NCI-H82 (cell line): ENCODE results near the gene ATP1B3.
A peak's percentile ranks its signal among the peaks of the same experiment; 100 is the strongest.

Experiments
- DNase-seq: peaks from one replicate; lab custom pipeline; 2025; lab: John Stamatoyannopoulos, UW

Gene ATP1B3

GRCh38 chr3:141860766-141861513 lies 15.5 kb upstream of the ATP1B3 start:
- DNase-seq: no peak

DNA sequence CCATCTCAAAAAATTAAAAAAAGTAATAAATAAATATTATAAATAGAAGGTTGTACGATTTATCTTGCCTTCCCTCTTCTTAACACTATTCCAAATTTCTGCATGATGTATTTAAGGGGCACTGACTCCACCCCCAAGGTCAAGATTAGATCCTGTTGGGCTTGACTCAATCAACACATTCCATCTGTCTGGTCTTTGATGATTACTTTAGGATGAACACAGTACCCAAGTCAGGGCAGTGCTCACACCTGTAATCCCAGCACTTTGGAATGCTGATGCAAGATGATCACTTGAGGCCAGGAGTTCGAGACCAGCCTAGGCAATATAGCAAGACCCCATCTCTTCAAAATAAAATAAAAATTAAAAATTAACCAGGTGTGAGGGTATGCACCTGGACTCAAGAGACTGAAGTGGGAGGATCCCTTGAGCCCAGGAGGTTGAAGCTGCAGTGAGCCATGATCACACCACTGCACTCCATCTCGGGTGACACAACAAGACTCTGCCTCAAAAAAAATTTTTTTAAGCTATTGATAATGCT lies 14.1 kb upstream of the ATP1B3 start:
- DNase-seq: no peak

DNA sequence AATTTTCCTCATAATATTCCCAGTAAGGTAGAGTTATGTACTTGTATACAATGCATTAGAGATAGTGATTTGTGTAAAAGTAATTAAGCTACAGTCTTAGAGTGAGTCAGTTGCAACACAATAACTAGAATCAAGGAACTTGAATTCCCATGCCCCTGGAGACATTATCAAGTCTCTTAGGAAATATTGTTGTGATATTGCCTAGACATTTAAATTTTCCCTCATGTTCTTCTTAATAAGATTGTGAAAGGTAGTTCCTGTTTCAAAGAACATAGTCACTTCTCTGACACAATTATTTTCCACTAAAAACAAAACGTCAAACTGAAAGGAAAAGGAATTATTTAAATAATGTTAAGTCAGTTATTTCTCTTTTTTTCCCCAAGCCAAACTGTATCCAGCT lies 13.0 kb upstream of the ATP1B3 start:
- no peak for DNase-seq

DNA sequence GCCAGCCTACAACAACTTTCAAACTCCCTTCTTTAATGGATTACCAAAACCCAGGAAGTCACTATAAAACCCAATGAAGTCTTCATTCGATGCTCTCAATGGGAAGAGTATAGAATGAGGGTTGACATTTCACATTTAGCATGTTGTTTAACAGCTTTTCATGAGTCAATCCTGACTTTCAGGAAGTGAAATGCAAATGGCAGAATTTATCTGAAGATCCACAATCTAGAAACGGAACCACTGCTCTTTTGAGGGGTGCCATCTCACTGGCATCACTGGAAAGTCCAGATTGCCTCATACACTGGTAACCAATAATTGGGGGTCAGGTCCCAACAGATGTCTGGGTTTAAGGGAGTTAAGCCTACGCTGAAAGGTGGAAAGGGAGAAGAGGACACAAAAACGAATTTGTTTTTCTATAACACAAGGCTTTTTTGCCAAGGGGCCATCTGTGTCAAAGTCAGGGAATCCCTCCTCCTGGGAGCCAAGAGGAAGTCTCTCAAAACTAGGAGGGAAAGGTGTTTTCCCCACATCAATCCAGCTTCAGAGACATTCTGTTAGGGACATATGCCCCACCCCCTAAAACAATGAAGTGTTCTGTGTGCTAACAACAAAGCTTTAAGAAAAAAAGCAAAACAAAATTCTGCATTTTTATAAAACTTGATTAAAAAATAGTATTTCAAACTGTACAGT lies 12.0 kb upstream of the ATP1B3 start:
- DNase-seq: no peak

DNA sequence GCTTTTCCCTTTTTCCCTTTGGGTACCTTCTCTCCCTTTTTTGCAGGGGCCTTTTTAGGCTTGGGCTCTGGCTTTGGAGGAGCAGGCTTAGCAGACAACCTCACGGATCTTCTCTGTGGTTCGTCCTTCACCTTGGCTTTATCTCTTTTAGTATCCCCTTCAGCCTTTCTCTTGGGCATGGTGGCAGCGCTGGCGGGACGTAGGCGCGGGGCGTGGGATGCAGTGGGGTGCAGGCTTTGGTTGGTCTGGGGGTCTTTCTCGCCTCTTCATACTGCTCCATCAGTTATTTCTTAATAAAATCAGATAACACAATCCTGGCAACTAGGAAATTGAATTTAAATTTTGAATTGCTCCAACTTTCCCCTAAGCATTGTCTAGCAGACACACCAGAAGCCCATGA lies 11.3 kb upstream of the ATP1B3 start:
- DNase-seq: no peak

GRCh38 chr3:141870091-141870687 lies 6.3 kb upstream of the ATP1B3 start:
- no peak for DNase-seq

DNA sequence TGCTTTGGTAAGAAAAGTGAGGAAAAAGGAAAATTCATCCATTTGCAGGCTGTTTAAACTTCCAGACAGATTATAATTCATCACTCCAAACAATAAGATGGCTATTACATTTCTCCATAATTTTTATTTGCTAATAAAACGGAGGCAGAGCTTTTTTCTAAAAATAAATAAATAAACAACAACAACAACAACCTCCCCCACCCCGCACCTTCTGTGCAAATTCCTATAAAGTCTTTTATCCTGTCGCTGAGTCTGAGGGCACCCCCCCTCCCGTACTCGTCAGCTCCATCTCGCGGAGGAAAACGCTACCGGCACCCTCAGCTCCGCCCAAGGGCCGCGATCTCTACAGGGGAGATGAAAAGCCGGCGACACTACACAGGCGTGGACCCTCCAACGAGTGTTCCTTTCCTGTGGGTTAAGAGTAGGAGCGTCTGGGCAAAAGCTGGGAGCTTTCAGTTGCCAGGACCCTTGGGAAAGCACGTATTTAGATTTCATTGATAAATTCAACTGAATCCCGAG lies 1.0 kb upstream of the ATP1B3 start:
- DNase-seq: peak; percentile 95

- peak; percentile 85 for DNase-seq
These were observed 506 bp upstream of the ATP1B3 start for GRCh38 chr3:141875893-141876380.

GRCh38 chr3:141876891-141877621 lies 613 bp downstream of the ATP1B3 start:
- DNase-seq: peak; percentile 63

DNA sequence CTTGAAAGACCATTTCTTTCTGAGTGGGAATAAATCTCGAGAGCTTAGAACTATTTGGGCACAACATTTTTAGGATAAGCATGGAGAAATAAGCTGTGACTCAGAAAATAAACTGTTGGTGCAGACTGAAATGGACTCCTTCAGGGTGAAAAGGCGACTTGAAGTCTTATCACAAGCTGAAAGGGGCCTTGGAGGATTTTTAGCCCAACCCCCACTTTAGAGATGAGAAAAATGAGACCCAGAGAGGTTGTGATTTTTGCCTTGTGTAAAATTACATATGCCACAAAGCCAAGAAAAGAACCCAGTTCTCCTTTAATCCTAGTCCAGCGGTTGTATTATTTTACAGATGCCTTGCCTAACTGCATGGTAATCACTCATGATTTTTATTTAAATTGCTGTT lies 1.5 kb downstream of the ATP1B3 start:
- DNase-seq: peak; percentile 73

- DNase-seq: no peak
These were observed 1.9 kb downstream of the ATP1B3 start for GRCh38 chr3:141878326-141878725.

- DNase-seq: peak; percentile 62
These were observed 2.4 kb downstream of the ATP1B3 start for GRCh38 chr3:141878817-141879216.

DNA sequence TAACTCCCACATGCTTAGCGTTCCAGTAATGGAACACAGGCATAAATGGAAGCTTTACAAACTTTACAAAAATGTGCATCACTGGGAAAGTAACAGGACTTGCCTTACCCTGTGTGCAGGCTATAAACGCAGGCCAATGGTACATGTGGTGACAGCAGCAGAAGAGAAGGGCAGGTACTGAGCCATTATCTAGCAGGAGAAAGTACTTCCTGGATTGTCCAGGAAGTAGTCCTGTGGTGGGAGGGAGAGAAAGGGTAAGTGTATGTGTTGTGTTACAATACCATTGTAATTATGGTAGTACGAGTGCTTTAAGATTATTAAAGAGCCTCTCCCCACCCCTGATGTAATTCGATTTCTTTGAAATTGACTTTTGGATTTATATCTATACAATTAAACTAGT lies 5.3 kb downstream of the ATP1B3 start:
- no peak for DNase-seq

DNA sequence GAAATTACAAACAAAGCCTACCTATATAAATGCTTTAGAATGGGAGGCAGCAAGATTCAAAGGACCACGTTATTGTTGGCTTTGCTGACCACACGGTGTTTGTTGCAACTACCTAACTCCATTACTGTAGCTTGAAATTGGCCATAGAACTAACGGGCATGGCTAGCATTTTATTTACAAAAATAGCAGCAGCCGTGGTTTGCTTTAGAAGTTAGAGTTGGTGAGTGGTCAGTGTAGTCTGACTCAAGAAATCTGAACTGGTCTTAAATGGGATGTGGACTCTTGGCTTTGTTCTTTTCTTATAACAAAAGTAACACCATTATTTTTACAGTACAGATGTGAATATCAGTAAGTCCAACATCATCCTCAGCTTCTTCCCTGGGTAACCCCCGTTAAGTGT lies 10.6 kb downstream of the ATP1B3 start:
- no peak for DNase-seq

DNA sequence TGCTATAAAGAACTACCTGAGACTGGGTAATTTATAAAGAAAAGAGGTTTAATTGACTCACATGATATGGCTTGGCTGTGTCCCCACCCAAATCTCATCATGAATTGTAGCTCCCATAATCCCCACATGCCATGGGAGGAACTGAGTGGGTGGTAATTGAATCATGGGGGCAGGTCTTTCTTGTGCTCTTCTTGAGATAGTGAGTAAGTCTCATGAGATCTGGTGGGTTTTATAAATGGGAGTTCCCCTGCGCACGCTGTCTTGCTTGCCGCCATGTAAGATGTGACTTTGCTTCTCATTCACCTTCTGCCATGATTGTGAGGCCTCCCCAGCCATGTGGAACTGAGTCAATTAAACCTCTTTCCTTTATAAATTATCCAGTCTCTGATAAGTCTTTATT lies 12.1 kb downstream of the ATP1B3 start:
- DNase-seq: peak; percentile 12

GRCh38 chr3:141894524-141895176 lies 18.2 kb downstream of the ATP1B3 start:
- no peak for DNase-seq

DNA sequence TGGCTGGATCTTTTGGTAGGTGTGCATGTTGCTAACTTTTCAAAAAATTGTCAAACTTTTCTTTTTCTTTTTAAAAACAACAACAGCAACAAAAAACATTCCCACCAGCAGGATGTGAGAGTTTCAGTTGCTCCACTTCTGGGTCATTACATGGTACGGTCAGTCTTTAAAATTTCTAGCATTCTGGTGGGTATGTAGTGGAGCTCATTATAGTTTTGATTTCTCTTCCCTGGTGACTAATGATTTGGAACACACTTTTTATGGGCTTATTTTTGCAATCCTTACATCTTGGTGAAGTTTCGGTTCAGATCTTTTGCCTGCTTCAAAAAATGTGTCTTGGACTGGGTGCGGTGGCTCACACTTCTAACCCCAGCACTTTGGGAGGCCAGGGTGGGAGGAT lies 19.3 kb downstream of the ATP1B3 start:
- DNase-seq: no peak

DNA sequence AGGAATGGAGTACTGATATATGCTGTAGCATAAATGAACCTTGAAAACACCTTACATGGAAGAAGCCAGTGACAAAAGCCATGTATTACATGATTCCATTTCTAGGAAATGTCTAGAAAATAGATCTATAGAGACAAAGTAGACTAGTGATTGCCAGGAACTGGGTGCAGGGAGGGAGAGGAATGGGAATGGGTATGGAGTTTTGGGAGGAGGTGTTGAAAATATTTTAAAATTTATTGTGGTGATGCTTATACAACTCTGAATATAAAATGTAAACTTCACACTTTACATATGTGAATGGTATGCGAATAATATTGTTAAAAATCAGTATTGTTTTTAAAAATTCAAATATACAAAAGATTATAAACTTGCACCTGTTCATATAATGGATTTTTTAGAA lies 22.5 kb downstream of the ATP1B3 start:
- no peak for DNase-seq

GRCh38 chr3:141900343-141900742 lies 23.9 kb downstream of the ATP1B3 start:
- no peak for DNase-seq

GRCh38 chr3:141901914-141902313 lies 25.5 kb downstream of the ATP1B3 start:
- no peak for DNase-seq

DNA sequence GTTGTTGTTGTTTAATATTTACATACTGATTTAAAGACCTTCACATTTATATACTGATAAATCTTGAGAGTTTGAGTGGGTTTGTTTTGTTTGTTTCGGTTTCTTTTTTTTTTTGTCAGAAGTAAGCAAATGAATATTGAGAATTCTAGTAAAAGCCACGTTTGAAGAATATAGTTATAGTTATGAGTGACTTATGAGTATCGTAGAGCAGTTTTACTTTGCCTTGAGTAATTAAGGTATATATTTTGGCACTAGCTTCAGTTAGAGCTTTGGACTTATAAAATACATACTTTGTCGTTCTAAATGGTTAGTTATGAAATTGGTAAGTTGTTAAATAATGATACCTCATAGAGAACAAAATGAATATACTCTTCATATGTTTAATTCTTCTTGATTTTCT lies 27.8 kb downstream of the ATP1B3 start:
- DNase-seq: no peak
